Thoracic aorta (tissue), 2 donors: ENCODE data around the gene SLC22A23. TPM values are rescaled to one million over a fixed set of nuclear protein-coding genes. Genes with fewer than 3 reads are reported as not detected.

Experiments used
- ATAC-seq: fragments of 150-250 bp; one replicate; pipeline ENCODE4 v1.8.0; 2017; ENCODE audit warnings: low read depth; ENCODE audit not compliant: insufficient number of reproducible peaks, low FRiP score
- DNase-seq: peaks from one replicate; pipeline ENCODE4 v3.0.0-alpha.2; 2020; ENCODE audit warnings: low spot score
- H3K27ac ChIP-seq, 2 donors: fragments of 200-600 bp; sonication (generic); 1 replicate in 1 of 2; 2 replicates in 1 of 2; pipeline ENCODE4 v1.5.1; 2016; ENCODE audit warnings: mild to moderate bottlenecking in 2 of 2, moderate library complexity in 2 of 2
- H3K27me3 ChIP-seq: fragments of 200-600 bp; sonication (generic); replicated peaks from 2 replicates; pipeline ENCODE4 v1.6.0; 2016; ENCODE audit warnings: mild to moderate bottlenecking; ENCODE audit not compliant: insufficient read depth
- H3K36me3 ChIP-seq: fragments of 200-600 bp; sonication (generic); one replicate; pipeline ENCODE4 v1.5.1; 2016
- H3K4me1 ChIP-seq, 2 donors: fragments of 200-600 bp; sonication (generic); 1 replicate in 1 of 2; 2 replicates in 1 of 2; pipeline versions ENCODE4 v1.5.1 to v1.6.0; 2016; ENCODE audit warnings: low read depth in 2 of 2, mild to moderate bottlenecking in 1 of 2; ENCODE audit not compliant: control insufficient read depth in 1 of 2
- H3K4me3 ChIP-seq: fragments of 200-600 bp; sonication (generic); 2 replicates; pipeline ENCODE4 v1.5.1; 2016; ENCODE audit warnings: mild to moderate bottlenecking
- H3K9me3 ChIP-seq: fragments of 200-600 bp; sonication (generic); 2 replicates; pipeline ENCODE4 v1.5.1; 2016
- total RNA-seq, 2 donors: library from RNA; depleted of rRNA; stranded (reverse); fragments of >200 nt; gene quantifications; one replicate each; pipeline versions ENCODE4 v1.1.0 to v1.2.3, GENCODE V29; 2016
- TF ChIP-seq, protein P1 (sequence below): fragments of 200-600 bp; sonication (generic); IDR thresholded peaks from one replicate; pipeline ENCODE4 v1.5.1; 2019; ENCODE audit warnings: antibody characterized with exemption

Gene SLC22A23
- total RNA-seq, 2 donors from 2014 or later, result 5.1 to 9.7 TPM

GRCh38 chr6:3451498-3451897 is 5.4 kb downstream of the SLC22A23 start:
- no peaks in the 10 kb centered on the region for H3K36me3 ChIP-seq
- TF ChIP-seq, protein P1, sequence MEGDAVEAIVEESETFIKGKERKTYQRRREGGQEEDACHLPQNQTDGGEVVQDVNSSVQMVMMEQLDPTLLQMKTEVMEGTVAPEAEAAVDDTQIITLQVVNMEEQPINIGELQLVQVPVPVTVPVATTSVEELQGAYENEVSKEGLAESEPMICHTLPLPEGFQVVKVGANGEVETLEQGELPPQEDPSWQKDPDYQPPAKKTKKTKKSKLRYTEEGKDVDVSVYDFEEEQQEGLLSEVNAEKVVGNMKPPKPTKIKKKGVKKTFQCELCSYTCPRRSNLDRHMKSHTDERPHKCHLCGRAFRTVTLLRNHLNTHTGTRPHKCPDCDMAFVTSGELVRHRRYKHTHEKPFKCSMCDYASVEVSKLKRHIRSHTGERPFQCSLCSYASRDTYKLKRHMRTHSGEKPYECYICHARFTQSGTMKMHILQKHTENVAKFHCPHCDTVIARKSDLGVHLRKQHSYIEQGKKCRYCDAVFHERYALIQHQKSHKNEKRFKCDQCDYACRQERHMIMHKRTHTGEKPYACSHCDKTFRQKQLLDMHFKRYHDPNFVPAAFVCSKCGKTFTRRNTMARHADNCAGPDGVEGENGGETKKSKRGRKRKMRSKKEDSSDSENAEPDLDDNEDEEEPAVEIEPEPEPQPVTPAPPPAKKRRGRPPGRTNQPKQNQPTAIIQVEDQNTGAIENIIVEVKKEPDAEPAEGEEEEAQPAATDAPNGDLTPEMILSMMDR, result no peak
- H3K4me3 ChIP-seq, result no peak overlapping the region
- no peaks in the 10 kb centered on the region for H3K27me3 ChIP-seq
- no peak overlapping the region for H3K27ac ChIP-seq
- ATAC-seq, result no peak
- H3K9me3 ChIP-seq, result no peaks in the 10 kb centered on the region
- H3K4me1 ChIP-seq, result peaks cover 4 to 20% of the 10 kb centered on the region in 2 donors
- no peak for DNase-seq

DNA sequence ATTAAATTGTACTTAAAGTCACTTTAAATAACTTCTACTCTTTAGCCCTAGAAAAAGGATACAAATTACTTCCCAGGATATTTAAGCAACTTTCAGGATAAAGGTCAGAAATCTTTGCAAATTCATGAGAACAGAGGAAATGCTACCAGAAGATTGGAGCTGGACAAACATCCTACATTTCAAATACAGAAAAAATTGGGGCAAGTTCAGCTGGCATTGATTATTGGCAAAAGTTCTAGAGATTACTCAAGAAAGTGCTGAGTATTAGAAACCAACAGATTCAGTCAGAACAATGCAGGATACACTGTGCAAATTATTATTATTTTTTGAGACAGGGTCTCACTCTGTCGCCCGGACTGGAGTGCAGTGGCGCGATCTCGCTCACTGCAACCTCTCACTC is 6.0 kb downstream of the SLC22A23 start:
- TF ChIP-seq, protein P1, result no peak
- Histone ChIP-seq H3K9me3 (no peaks in the 10 kb centered on the region), H3K4me3 (no peak overlapping the region), H3K27me3 (no peaks in the 10 kb centered on the region), H3K27ac (no peak overlapping the region), H3K4me1 (peaks cover 4 to 18% of the 10 kb centered on the region in 2 donors), H3K36me3 (no peaks in the 10 kb centered on the region)
- no peak for ATAC-seq
- no peak for DNase-seq

GRCh38 chr6:3449750-3450305 is 7.0 kb downstream of the SLC22A23 start:
- no peaks in the 10 kb centered on the region for H3K36me3 ChIP-seq
- DNase-seq, result no peak
- peaks cover 0 to 8% of the 10 kb centered on the region in 2 donors for H3K4me1 ChIP-seq
- no peaks in the 10 kb centered on the region for H3K9me3 ChIP-seq
- TF ChIP-seq, protein P1, result no peak
- no peak overlapping the region for H3K27ac ChIP-seq
- no peaks in the 10 kb centered on the region for H3K27me3 ChIP-seq
- ATAC-seq, result no peak
- H3K4me3 ChIP-seq, result no peak overlapping the region

- no peak overlapping the region for H3K27ac ChIP-seq
- H3K36me3 ChIP-seq, result no peaks in the 10 kb centered on the region
- ATAC-seq (no peak), DNase-seq (no peak)
- TF ChIP-seq, protein P1, result no peak
- H3K4me1 ChIP-seq, result peaks cover 0 to 3% of the 10 kb centered on the region in 2 donors
- no peak overlapping the region for H3K4me3 ChIP-seq
- H3K9me3 ChIP-seq, result no peaks in the 10 kb centered on the region
- no peaks in the 10 kb centered on the region for H3K27me3 ChIP-seq
Observed at GRCh38 chr6:3449321-3449720, 7.5 kb downstream of the SLC22A23 start.

DNA sequence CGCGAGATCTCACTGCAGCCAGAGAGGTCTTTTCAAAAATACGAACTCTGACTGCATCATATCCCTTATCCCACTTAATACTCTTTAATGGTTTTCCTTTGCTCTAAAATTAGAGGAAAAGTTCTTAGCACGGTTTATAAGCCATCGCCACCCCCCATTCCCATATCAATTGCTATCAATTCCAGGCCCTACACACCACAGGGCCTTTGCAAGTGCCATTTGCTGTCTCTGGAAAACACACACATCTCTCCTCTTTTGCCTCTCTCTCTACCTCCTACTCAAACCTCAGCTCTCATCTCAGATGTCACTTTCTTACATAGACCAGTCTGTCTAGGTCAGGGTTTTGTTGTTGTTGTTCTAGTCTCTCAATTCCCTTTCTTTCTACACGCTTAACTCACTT is 9.8 kb downstream of the SLC22A23 start:
- ATAC-seq (no peak), DNase-seq (no peak)
- Histone ChIP-seq H3K27me3 (no peaks in the 10 kb centered on the region), H3K4me1 (no peaks in the 10 kb centered on the region), H3K9me3 (no peaks in the 10 kb centered on the region), H3K27ac (no peak overlapping the region), H3K4me3 (no peak overlapping the region), H3K36me3 (no peaks in the 10 kb centered on the region)
- TF ChIP-seq, protein P1, result no peak
